HuH-7 (cell line): ENCODE data around the gene PLCG1.
"Not testable (repeated sequence)": the region's sequence is repeated elsewhere in the genome, so short reads cannot be mapped to it uniquely, and the experiment has no call there.

ENCODE experiments used
- DNase-seq: peaks from one replicate; pipeline ENCODE4 v3.0.0; 2011; ENCODE audit warnings: low spot score

The PLCG1 gene

DNA sequence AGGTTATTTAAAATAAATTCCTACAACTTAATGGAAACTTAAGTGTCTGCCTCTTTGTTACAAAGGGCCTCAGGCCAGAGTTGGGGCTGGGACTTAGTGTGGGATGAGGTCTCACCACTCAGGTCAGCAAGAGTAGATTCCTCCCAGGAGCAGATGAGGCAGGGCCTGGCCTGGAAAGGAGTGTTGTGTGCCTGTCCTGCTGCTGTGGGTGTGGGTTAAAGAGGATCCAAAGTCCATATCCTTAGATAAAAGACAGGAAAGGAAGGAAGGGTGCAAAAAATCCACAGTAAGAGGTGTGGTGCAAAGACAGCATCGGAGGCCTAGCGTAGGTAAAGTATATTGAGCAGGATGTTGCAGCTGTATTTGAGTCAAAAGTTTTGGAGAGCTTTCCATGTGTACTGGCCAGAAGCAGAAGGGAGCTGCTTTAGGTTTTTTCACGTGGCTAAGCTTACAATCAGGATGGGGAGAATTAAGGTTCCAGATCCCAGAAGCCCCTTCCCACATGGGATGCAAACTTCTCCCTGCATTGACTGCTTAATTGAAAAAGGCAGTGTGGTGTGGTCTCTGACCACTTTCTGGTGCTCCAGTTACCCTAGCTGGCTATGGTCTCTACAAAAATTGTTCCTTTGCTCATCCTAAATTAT lies 12.8 kb upstream of the PLCG1 start:
- DNase-seq = no peak

DNA sequence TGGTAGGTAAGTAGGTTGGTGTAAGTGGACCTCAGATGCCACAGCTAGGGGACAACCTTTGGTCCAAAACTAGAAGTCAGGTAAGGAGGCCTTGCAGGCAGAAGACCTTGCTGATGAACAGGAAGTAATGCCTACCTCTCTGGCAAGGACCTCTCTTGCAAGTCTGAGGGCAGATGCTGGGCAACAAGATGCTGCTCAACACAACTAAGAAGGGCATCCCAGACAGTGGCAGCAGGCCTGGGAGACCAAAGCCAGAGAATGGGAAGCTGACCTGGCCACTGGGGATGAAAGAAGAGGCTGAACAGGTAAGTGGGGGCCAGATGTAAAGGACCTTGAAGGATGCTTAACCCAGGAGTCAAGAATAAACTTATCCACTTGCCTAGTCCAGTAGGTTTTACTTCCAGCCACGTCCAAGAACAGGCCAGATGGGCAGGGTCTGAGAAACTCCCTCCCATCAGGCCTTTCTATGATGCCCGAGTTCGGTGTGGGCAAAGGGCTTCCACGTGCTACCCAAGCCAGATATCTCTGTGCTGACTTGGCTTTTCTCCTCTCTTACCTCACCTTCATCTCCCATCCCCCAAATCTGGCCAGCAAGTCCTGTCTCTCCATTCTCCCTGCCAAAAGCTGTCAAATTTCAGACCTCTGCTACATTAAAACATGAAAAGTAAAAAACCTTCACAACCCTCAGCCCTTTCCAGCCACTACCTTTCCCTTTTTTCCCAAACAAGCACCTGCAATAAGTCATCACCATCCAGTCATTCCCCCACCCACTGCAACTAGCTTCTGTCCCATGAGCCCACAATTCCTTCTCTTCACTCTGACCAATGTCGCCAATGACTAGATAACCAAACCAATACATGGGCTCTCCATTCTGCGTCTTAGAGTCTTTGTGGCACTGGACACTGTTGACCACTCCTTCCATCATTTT lies 11.5 kb upstream of the PLCG1 start:
- no peak for DNase-seq

- no peak for DNase-seq
Observed at GRCh38 chr20:41126719-41127118, 10.6 kb upstream of the PLCG1 start.

GRCh38 chr20:41128317-41128716 lies 9.0 kb upstream of the PLCG1 start:
- DNase-seq = not testable (repeated sequence)

DNA sequence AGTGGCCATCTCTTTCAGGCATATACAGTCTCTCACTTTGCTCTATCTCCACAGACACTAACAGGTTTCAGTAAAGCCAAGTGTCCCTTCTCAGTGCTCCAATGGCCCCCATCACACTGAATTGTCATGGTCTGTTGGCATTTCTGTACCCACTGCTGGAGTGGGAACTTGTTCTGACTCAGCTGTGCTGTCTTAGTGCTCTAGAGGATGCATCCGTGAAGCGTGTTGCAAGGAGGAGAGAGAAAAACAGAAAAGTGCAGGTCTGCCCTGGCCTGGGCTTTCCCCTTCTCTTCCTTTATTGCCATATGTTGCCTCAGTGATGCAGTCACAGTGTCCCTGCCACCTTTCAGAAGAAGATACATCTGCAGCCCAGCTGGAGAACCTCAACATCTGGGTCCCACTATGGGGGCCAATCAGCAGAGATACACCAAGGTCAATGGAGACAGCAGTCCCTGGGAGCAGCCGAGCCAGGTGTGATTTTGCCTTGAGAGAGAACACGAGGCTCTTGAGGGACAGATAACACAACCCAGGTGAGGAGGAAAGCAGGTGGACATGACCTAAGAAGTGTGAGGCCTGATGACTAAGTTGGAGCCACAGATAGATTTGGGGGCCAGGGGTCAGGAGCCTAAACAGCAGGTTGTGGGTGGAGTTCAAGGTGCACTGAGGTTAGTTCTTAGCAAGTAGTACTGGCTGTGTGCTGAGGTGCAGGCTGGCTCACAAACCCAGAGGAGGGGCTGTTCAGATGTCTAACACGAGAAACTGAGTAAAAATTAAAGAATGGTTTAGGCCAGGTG lies 5.6 kb upstream of the PLCG1 start:
- DNase-seq = no peak

- DNase-seq = not testable (repeated sequence)
Observed at GRCh38 chr20:41132388-41132775, 5.0 kb upstream of the PLCG1 start.

GRCh38 chr20:41133709-41134361 lies 3.5 kb upstream of the PLCG1 start:
- no peak for DNase-seq

DNA sequence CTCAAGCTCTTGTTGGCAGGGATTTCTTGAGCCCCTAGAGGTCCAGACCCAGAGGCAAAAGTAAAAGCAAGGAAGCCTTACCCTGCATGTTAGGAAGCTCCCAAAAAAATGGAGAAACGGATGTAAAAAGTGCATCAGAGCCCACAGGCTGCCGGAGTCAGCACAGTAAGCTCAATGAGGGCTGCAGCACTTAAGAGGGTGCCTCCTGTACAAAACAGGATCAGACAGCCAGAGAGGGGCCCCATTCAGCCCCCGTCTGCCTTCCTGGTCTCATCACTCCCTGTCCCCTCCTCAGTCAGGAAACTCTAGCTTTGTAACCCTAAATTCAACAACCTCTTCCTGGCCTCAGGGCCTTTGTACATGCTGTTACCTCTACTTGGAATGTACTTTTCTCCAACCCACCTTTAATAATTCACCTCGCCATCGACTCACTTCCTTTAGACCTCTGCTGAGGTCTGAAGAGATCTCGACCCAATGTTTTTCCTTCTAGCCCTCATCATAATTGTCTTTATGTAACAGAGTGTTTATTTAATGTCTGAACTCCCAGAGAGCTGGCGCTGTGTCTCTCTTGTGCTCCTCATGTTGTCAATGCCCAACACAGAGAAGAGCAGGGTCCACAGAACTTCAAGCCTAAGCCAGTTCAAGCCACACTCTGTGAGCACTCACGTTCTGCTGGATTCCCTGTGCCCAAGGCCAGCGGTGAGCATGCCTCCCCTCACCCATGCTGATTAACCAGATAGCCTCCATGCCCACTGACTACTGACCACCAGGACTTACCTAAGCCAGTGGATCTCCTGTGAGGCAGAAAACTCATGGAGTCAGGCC lies 2.8 kb upstream of the PLCG1 start:
- DNase-seq = no peak

DNA sequence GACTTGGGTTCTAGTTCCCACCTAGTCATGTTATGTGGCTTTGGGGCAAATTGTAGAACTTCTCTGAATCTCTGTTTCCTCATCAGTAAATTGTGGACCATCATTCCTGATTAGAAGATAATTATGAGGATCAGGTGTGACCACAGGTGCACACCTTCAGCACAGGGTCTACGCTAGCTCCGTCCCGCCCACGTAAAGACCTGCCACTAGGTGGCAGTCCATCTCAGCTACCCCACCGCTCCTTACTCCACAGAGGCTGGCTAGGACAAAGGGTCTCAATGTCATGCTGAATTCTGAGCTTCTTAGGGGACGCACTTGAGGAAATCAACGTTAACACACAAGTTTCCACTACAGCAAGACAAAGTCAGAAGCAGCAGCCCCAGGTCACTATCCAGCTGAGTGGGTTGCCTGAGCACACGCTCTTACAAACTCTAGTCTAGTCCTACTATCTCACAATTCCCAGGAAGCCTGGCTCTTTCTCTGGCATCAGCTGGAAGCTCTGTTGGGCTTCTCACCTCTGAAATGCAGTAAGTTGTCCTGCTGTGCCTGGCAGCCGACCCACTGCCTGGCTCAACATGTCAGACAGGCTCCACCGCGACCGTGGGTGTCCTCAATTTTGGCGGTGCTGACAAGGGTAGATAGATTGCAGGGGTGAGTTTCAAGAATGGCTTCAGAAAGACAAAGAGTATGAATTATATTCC lies 2.0 kb upstream of the PLCG1 start:
- DNase-seq = peak; percentile 85

DNA sequence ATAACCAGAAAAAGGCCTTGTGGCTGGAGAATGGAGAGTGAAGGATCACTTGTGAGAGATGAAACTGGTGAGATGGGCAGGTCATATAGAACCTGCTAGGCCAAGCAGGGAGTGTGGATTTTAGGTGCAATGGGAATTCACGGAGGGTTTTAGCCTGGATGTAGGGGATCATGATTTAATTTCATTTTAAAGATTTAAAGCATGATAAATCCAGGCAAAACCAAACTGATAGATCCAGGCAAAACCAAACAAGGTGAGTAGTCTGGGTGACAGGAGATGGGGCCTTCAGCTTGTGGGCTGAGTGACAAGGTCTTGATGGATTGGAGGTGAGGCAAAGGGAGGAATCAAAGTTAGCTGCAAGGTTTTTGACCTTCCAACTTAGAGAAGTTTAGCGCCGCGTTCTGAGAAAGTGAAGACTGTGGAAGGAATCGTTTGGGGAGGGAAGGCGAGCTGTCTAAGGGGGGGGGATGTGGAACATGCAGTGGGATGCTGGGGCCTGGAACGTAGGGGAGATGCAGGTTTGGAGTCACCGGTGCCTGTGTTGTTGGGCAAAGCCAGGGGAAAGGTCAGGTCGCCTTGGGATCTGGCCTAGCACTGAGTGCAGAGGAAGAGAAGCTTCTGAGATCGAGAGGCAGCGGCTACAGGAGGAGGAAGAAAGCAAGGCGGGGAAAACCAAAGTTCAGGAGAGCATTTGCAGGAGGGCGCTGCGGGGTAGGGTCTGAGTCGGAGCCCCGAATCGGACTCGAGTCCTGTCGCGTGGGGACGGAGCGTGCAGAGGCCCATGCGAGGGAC lies 1.3 kb upstream of the PLCG1 start:
- DNase-seq = peak; percentile 34

GRCh38 chr20:41137614-41138474 lies 501 bp downstream of the PLCG1 start:
- DNase-seq = peak; percentile 79

DNA sequence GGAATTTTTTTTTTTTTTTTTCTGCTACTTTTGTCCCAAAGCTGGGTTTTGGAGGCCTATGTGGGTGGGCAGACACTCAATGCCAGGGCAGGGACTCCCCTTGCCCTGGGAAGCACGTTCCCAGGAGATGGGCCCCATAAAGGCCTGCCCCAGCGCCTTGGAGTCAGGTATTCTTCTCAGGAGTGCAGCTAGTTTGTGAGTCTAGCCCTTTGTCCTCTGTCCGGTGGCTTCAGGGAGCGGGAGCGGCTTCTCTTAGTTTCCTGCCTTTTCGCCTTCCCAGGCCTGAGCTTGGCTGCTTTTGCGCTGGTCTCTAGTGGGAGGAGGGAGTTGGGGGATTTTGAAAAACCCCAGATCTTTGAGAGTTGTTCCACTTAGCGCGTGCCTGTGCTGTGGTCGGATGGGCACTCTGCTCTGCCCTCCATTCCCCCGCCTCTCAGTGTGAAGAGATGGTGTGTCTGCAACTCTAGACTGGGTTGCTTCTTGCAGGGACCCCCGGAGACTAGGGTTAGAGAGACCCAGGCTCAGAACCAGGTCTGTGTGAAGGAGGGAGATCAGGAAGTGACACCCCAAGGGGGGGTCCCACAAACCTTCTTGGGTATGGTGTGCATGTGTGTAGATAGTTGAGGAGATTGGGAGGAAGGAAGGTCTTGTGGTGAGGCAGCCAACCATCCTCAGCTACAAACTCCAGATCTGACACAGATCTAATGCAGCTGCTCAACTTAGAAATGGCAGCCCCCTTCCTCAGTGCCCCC lies 1.3 kb downstream of the PLCG1 start:
- peak; percentile 26 for DNase-seq

DNA sequence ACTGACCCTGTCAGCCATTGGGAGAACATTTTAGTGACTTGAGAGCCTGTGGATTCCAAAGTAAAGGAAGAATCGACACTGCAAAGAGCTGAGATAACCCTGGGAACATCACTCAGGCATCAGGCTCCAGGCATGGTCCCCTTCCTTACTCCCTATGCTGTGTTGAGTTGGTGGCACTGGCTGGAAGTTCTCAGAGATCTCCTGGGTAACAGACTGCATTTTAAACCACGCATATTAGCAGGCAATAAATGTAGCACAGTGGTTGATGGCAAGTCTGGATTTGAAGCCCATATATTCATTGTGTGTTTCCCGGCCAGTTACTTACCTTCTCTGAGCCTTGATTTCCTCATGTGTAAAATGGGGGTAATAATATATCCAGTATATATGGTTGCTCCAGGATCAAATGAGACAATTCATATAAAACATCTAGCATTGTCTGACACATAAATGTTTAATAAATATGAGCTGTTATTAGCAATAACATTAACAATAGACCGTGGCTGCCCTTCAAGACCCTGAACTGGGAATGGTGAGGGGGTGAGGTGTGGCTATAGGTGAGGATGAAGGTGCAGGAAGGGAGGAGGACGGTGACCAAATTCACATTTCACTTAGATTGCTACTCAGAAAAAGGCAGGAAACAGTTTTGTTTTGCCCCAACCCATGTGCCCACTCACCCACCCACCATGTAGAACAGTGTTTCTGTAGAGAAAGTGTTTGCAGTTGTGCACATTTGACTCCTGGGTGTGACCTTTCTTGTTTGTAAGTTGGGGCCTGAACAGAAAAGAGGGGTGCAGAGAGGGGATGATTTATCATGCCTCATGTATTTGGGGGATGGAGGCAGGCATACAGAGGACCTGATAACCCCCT lies 2.1 kb downstream of the PLCG1 start:
- no peak for DNase-seq

DNA sequence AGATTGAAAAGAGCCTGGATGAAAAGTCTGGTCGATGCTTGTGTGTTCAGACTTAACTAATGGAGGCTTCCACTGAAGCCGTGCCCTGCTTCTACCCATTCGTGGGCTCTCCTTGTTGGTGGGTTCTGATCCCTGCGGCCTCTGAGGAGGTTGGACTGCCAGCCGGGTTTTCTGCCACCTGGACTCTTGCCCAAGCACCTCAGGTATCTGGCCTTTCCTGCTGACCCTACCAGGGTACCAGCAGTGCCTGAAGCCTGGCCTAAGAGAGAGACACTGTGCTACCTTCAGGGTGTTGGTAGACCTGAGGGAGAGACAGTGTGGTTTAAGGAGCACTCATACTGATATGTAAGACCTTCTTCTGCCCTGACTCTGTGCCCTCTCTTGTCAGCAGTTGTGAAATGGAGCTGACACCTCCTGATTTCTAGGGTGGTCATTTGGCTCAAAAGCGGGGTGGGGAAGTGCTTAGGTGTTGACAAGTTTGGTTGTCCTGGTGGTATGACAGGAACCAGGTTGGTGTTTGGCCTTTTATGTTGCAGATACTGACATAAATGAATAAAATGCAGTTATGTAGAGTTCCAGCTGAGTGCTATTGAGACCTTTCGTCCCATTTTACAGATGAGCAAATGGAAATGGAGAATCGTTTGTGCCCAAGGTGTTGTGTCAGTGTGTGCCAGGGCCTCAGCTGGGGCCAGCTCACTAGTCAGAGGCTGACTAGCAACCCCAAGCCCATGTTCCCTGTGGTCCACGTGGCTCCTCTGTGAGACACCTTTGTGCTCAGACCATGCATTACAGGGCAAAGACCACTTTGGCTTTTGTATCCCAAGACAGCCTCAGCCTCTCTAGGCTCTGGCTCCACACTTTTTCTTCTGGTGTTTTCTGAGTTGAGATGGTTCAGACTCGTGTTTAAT lies 3.1 kb downstream of the PLCG1 start:
- DNase-seq = no peak

DNA sequence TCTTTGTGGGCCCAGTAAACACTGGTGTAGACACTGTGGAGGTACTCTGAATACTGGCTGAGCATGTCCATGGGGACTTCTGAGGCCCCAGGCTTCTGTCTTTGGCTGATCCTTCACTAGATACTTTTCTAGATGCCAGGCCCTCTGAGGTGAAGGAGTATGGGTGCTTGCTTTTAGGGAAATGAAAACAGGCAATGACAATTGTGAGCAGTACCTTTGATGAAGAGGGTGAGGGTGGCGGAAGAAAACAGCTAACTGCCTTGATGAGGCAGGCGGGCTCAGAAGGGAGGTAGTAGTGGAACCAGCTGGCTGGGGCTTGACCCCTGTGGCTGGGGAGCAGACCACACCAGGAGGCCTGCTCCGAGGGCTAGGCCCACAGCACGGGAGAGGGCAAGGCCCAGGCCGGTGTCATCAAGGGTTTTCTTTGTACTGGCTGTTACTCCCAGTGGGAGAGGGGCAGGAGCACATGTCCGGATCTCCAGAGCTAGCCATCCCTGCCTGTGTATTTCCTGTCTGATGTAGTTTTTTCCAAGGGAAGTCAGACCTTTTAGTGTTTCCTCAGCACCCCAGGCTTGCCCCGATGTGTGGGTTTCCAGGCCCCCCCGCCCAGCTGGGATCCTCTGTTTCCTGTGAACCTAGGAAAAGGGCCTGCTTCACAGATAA lies 3.9 kb downstream of the PLCG1 start:
- no peak for DNase-seq
